Heart left ventricle (tissue), 16 donors: ENCODE data around the gene DDA1. TPM values are rescaled to one million over a fixed set of nuclear protein-coding genes. Genes with fewer than 3 reads are reported as not detected.
A peak's percentile ranks its signal among the peaks of the same experiment; 100 is the strongest.

Experiments used
- ATAC-seq, 4 donors: fragments of 200-7000 bp; cut with Tn5 transposase; one replicate each; pipeline ENCODE4 v1.9.1; 2020 to 2022; ENCODE audit warnings: moderate library complexity in 4 of 4, mild to moderate bottlenecking in 3 of 4, moderate number of reproducible peaks in 1 of 4
- DNase-seq, 5 donors: peaks; one replicate each; pipeline ENCODE4 v3.0.0-alpha.2; 2020
- H3K27ac ChIP-seq, 12 donors: fragments of 200-600 bp; sonication (generic) in 4 of 12; one replicate each; pipeline versions ENCODE4 v1.5.0 to v1.8.0; 2016 to 2022; ENCODE audit warnings: mild to moderate bottlenecking in 2 of 12
- H3K27me3 ChIP-seq, 9 donors: fragments of 200-600 bp; sonication (generic) in 2 of 9; one replicate each; pipeline versions ENCODE4 v1.5.1 to v1.8.0; 2016 to 2022; ENCODE audit warnings: mild to moderate bottlenecking in 3 of 9
- H3K36me3 ChIP-seq, 9 donors: fragments of 200-600 bp; sonication (generic) in 2 of 9; one replicate each; pipeline versions ENCODE4 v1.5.0 to v1.8.0; 2018 to 2022; ENCODE audit warnings: mild to moderate bottlenecking in 2 of 9
- H3K4me1 ChIP-seq, 12 donors: fragments of 200-600 bp; sonication (generic) in 4 of 12; one replicate each; pipeline versions ENCODE4 v1.5.0 to v1.8.0; 2016 to 2022; ENCODE audit warnings: mild to moderate bottlenecking in 3 of 12
- H3K4me3 ChIP-seq, 12 donors: fragments of 200-600 bp; sonication (generic) in 4 of 12; one replicate each; pipeline versions ENCODE4 v1.5.0 to v1.8.0; 2017 to 2022; ENCODE audit warnings: mild to moderate bottlenecking in 9 of 12, moderate library complexity in 4 of 12
- H3K9me3 ChIP-seq, 12 donors: fragments of 200-600 bp; sonication (generic) in 4 of 12; one replicate each; pipeline versions ENCODE4 v1.5.0 to v1.8.0; 2016 to 2022; ENCODE audit warnings: mild to moderate bottlenecking in 1 of 12
- CTCF ChIP-seq, 12 donors: fragments of 200-600 bp; sonication (generic) in 4 of 12; IDR thresholded peaks; one replicate each; pipeline versions ENCODE4 v1.5.0 to v1.8.0; 2018 to 2022; ENCODE audit warnings: antibody characterized with exemption in 12 of 12, mild to moderate bottlenecking in 5 of 12
- POLR2A ChIP-seq, 2 donors: fragments of 450-650 bp; IDR thresholded peaks; one replicate each; pipeline ENCODE4 v1.6.1; 2017; ENCODE audit warnings: antibody characterized with exemption in 2 of 2, mild to moderate bottlenecking in 2 of 2, moderate library complexity in 2 of 2
- WGBS, 4 donors: extraction: QIAGEN DNeasy Blood & Tissue Kit in 2 of 4; methylation state at CpG; one replicate each; pipeline versions ENCODE4 v1.1.5 to v1.1.7; 2013 to 2018; 5-methylcytosine and 5-hydroxymethylcytosine counted together
- intact Hi-C, 10 donors: fragments of 100-400 bp; cut with DNase I; formaldehyde crosslinking; loops; one replicate each; pipeline versions ENCODE4 v1.11.1 to v1.14.2; 2022
- polyA plus RNA-seq, 2 donors: library from polyadenylated mRNA; stranded (reverse); fragments of 200-250 nt; gene quantifications; one replicate each; pipeline ENCODE4 v1.2.3, GENCODE V29; 2013
- total RNA-seq, 9 donors: library from RNA; depleted of rRNA in 2 of 9; stranded (reverse); fragments of >200 nt in 2 of 9; fragmentation: NEBNext Ultra II Directional in 3 of 9; extraction: Animal tissue kit (Norgen Biotek cat#: 25700) in 3 of 9; gene quantifications; one replicate each; pipeline versions ENCODE4 v1.1.0 to v1.2.4, GENCODE V29; 2016 to 2023
- donor health status: ischemic (EF 13 %, LVEDD 7.1; RV severe dilation, severe dysfunction).
- donor health status: healthy with polysubstance abuse.
- donor health status: DM: no; HTN: yes; CAD: no.
- donor health status: DM: no; HTN: no; CAD: no.
- donor health status: ischemic (EF 25% LVEDD 6.9; RV normal size, moderate dysfunction).
- donor health status: ischemic (EF 25% LVEDD 5.7; RV mildly dilated, moderate dysfunction).
- donor health status: healthy.
- donor health status: DM: yes; HTN: yes; CAD: no.
- donor health status: ischemic (EF 35%, LVEDD 5.7; RV mildly dilated, moderate dysfunction).
- donor health status: nonischemic (EF 11% LVEDD 7.7; RV severe dilation, severe dysfunction).
- donor health status: DM: yes; HTN: yes; CAD: no.
- donor health status: PGD.
- donor health status: ischemic (EF 29% LVEDD 5.4; RV normal size, mild dysfunction).
- donor health status: nonischemic (EF 23%, LVEDD 6.1; RV moderate dilation, normal function).

DDA1 gene
- total and polyA plus RNA-seq, 11 donors = 13.9 to 84.6 (median 36.5) TPM

GRCh38 chr19:17335575-17335974 lies 26.2 kb downstream of the DDA1 start:
- H3K4me3 ChIP-seq = peak overlapping the region in 6 of 12 donors; percentile 78 to 93 (median 80)
- ATAC-seq = no peak

GRCh38 chr19:17336872-17337674 lies 27.7 kb downstream of the DDA1 start, which contains the start of gene GTPBP3:
GTPBP3 (plus strand) TSS chr19:17337553; CDS start chr19:17337612, 59 bp downstream.
- Histone ChIP-seq H3K36me3 (peaks cover 0 to 16% (median 7%) of the 10 kb centered on the region in 9 donors), H3K27me3 (no peaks in the 10 kb centered on the region), H3K4me3 (peak within 1 kb of the TSS; percentile 45 to 96 (median 76)), H3K9me3 (no peaks in the 10 kb centered on the region), H3K4me1 (peaks cover 0 to 40% (median 28%) of the 10 kb centered on the region in 12 donors), H3K27ac (peak within 1 kb of the TSS; percentile 76 to 97 (median 92))
- 0 to 1% (median 0%) methylated on average over 28 to 41 of the region's 41 CpGs for WGBS, 4 donors
- TF ChIP-seq CTCF (IDR thresholded peaks at IDR 0.05) (no peak), POLR2A (IDR thresholded peaks at IDR 0.05) (peak in 1 of 2 donors; percentile 8)
- intact Hi-C loops = loop anchor here in 2 of 10 donors (2.0 kb wide), 2 partner anchors 32 to 70 kb away; partner anchors contain the start of genes BABAM1 (in 1 of the 2) and MRPL34 (in 1 of the 2)
- peak; percentile 95 to 98 (median 97) for DNase-seq
- peak; percentile 90 to 96 (median 94) for ATAC-seq

More at GRCh38 chr19:17335575-17335974, 26.2 kb downstream of the DDA1 start:
- 66 to 73% (median 72%) methylated on average over 10 of the region's 10 CpGs for WGBS, 4 donors
- H3K9me3 ChIP-seq = no peaks in the 10 kb centered on the region
- H3K27ac ChIP-seq = peak overlapping the region in 1 of 12 donors; percentile 94
- DNase-seq = no peak
- TF ChIP-seq CTCF (IDR thresholded peaks at IDR 0.05) (no peak), POLR2A (IDR thresholded peaks at IDR 0.05) (no peak)
- H3K27me3 ChIP-seq = no peaks in the 10 kb centered on the region
- H3K36me3 ChIP-seq = peaks cover 0 to 7% (median 0%) of the 10 kb centered on the region in 9 donors
- peaks cover 0 to 40% (median 28%) of the 10 kb centered on the region in 12 donors for H3K4me1 ChIP-seq
- intact Hi-C loops = loop anchor here in 1 of 10 donors (2.0 kb wide), 1 partner anchor 27 kb away; the partner anchor contains the start of gene DDA1

- H3K9me3 ChIP-seq = no peaks in the 10 kb centered on the region
- no peaks in the 10 kb centered on the region for H3K27me3 ChIP-seq
- intact Hi-C loops = loop anchor here in 2 of 10 donors (2.0 kb wide), 2 partner anchors 33 to 71 kb away; partner anchors contain the start of genes BABAM1 (in 1 of the 2) and MRPL34 (in 1 of the 2)
- peak overlapping the region in 11 of 12 donors; percentile 73 to 97 (median 93) for H3K27ac ChIP-seq
- WGBS, 4 donors = 7 to 69% (median 9%) methylated on average over 4 to 50 of the region's 50 CpGs
- H3K4me3 ChIP-seq = peak overlapping the region; percentile 45 to 96 (median 76)
- H3K4me1 ChIP-seq = peaks cover 0 to 40% (median 28%) of the 10 kb centered on the region in 12 donors
- TF ChIP-seq POLR2A (IDR thresholded peaks at IDR 0.05) = no peak
- TF ChIP-seq CTCF (IDR thresholded peaks at IDR 0.05) = no peak
- peaks cover 0 to 22% (median 8%) of the 10 kb centered on the region in 9 donors for H3K36me3 ChIP-seq
- ATAC-seq (no peak), DNase-seq (no peak)
Measured at GRCh38 chr19:17337675-17338432, 28.5 kb downstream of the DDA1 start.
